ENCODE results near the gene KNG1.
"Not testable (repeated sequence)": the region's sequence is repeated elsewhere in the genome, so short reads cannot be mapped to it uniquely, and the experiment has no call there.

The KNG1 gene

GRCh38 chr3:186682812-186683211, 34.3 kb upstream of the KNG1 start:
- no peak overlapping the region for H4K8ac ChIP-seq (ENCODE audit: low read length)
- H2BK120ac ChIP-seq (ENCODE audit: low read depth, low read length): no peak overlapping the region
- no peak for DNase-seq
- no peak overlapping the region for H3K4me2 ChIP-seq (ENCODE audit: low read length, poor library complexity, severe bottlenecking)
- H3K23ac ChIP-seq (ENCODE audit: low read length in 2 of 2): no peak overlapping the region
- H3K79me1 ChIP-seq (replicated peaks; ENCODE audit: low read length, poor library complexity, severe bottlenecking): no peaks in the 10 kb centered on the region
- WGBS: 58% methylated on average over 3 of the region's 3 CpGs
- peaks cover 7% of the 10 kb centered on the region for H3K9me3 ChIP-seq (ENCODE audit: control insufficient read depth, low read length)
- no peak overlapping the region for H4K91ac ChIP-seq (ENCODE audit: low read length)
- H3K18ac ChIP-seq (ENCODE audit: low read depth in 1 of 2, low read length in 2 of 2): no peak overlapping the region
- no peaks in the 10 kb centered on the region for H3K4me1 ChIP-seq (ENCODE audit: control insufficient read depth, insufficient read depth, low read depth, low read length)
- H2BK15ac ChIP-seq (ENCODE audit: low read depth, poor library complexity, severe bottlenecking): no peak overlapping the region
- H2AFZ ChIP-seq (ENCODE audit: low read depth, low read length): no peak overlapping the region
- H3K27ac ChIP-seq (ENCODE audit: low read length, poor library complexity, severe bottlenecking): no peak overlapping the region
- no peak overlapping the region for H2BK12ac ChIP-seq (ENCODE audit: low read length in 2 of 2)
- no peak overlapping the region for H3K4ac ChIP-seq (ENCODE audit: low read depth in 1 of 2, low read length in 2 of 2)
- H3K4me3 ChIP-seq (ENCODE audit: insufficient read depth in 1 of 2, low read depth in 1 of 2, low read length in 2 of 2): no peak overlapping the region
- no peak overlapping the region for H3K14ac ChIP-seq (ENCODE audit: low read length in 2 of 2)
- H3K36me3 ChIP-seq (ENCODE audit: control insufficient read depth in 1 of 2, insufficient read depth in 2 of 2, low read depth in 1 of 2, low read length in 2 of 2): no peaks in the 10 kb centered on the region
- no peak overlapping the region for H2BK5ac ChIP-seq (ENCODE audit: low read depth, low read length, poor library complexity, severe bottlenecking)
- peaks cover 35 to 47% of the 10 kb centered on the region in 2 experiments for H3K27me3 ChIP-seq (ENCODE audit: control insufficient read depth in 1 of 2, insufficient read depth in 1 of 2, low read length in 2 of 2)
- no peak overlapping the region for H3K9ac ChIP-seq (ENCODE audit: low read length)
- H2AK5ac ChIP-seq (ENCODE audit: low read length, severe bottlenecking): no peak overlapping the region

- H2BK5ac ChIP-seq (ENCODE audit: low read depth, low read length, poor library complexity, severe bottlenecking): no peak overlapping the region
- no peak overlapping the region for H2AFZ ChIP-seq (ENCODE audit: low read depth, low read length)
- H3K4ac ChIP-seq (ENCODE audit: low read depth in 1 of 2, low read length in 2 of 2): no peak overlapping the region
- no peak overlapping the region for H3K18ac ChIP-seq (ENCODE audit: low read depth in 1 of 2, low read length in 2 of 2)
- H3K4me3 ChIP-seq (ENCODE audit: insufficient read depth in 1 of 2, low read depth in 1 of 2, low read length in 2 of 2): no peak overlapping the region
- H3K36me3 ChIP-seq (ENCODE audit: control insufficient read depth in 1 of 2, insufficient read depth in 2 of 2, low read depth in 1 of 2, low read length in 2 of 2): no peaks in the 10 kb centered on the region
- no peak overlapping the region for H2BK15ac ChIP-seq (ENCODE audit: low read depth, poor library complexity, severe bottlenecking)
- H3K9ac ChIP-seq (ENCODE audit: low read length): no peak overlapping the region
- H3K14ac ChIP-seq (ENCODE audit: low read length in 2 of 2): no peak overlapping the region
- H3K23ac ChIP-seq (ENCODE audit: low read length in 2 of 2): no peak overlapping the region
- no peaks in the 10 kb centered on the region for H3K4me1 ChIP-seq (ENCODE audit: control insufficient read depth, insufficient read depth, low read depth, low read length)
- H3K4me2 ChIP-seq (ENCODE audit: low read length, poor library complexity, severe bottlenecking): no peak overlapping the region
- no peaks in the 10 kb centered on the region for H3K79me1 ChIP-seq (replicated peaks; ENCODE audit: low read length, poor library complexity, severe bottlenecking)
- no peak overlapping the region for H2AK5ac ChIP-seq (ENCODE audit: low read length, severe bottlenecking)
- no peak overlapping the region for H2BK120ac ChIP-seq (ENCODE audit: low read depth, low read length)
- no peak for DNase-seq
- H4K8ac ChIP-seq (ENCODE audit: low read length): no peak overlapping the region
- no peak overlapping the region for H2BK12ac ChIP-seq (ENCODE audit: low read length in 2 of 2)
- H3K27ac ChIP-seq (ENCODE audit: low read length, poor library complexity, severe bottlenecking): no peak overlapping the region
- H3K27me3 ChIP-seq (ENCODE audit: control insufficient read depth in 1 of 2, insufficient read depth in 1 of 2, low read length in 2 of 2): peaks cover 30 to 38% of the 10 kb centered on the region in 2 experiments
- H4K91ac ChIP-seq (ENCODE audit: low read length): no peak overlapping the region
- WGBS: 57% methylated on average over 3 of the region's 3 CpGs
- peaks cover 7% of the 10 kb centered on the region for H3K9me3 ChIP-seq (ENCODE audit: control insufficient read depth, low read length)
These were observed 33.2 kb upstream of the KNG1 start for GRCh38 chr3:186683979-186684378.

GRCh38 chr3:186686475-186686874, 30.7 kb upstream of the KNG1 start:
- H2AK5ac ChIP-seq (ENCODE audit: low read length, severe bottlenecking); H3K14ac ChIP-seq (ENCODE audit: low read length in 2 of 2); H3K36me3 ChIP-seq (ENCODE audit: control insufficient read depth in 1 of 2, insufficient read depth in 2 of 2, low read depth in 1 of 2, low read length in 2 of 2); H3K9me3 ChIP-seq (ENCODE audit: control insufficient read depth, low read length); DNase-seq; H4K91ac ChIP-seq (ENCODE audit: low read length); H3K23ac ChIP-seq (ENCODE audit: low read length in 2 of 2); H3K27ac ChIP-seq (ENCODE audit: low read length, poor library complexity, severe bottlenecking); H4K8ac ChIP-seq (ENCODE audit: low read length); H3K4me1 ChIP-seq (ENCODE audit: control insufficient read depth, insufficient read depth, low read depth, low read length); H3K9ac ChIP-seq (ENCODE audit: low read length); H2AFZ ChIP-seq (ENCODE audit: low read depth, low read length); H3K79me1 ChIP-seq (replicated peaks; ENCODE audit: low read length, poor library complexity, severe bottlenecking); H2BK15ac ChIP-seq (ENCODE audit: low read depth, poor library complexity, severe bottlenecking); H3K4me2 ChIP-seq (ENCODE audit: low read length, poor library complexity, severe bottlenecking); H2BK12ac ChIP-seq (ENCODE audit: low read length in 2 of 2); H3K4ac ChIP-seq (ENCODE audit: low read depth in 1 of 2, low read length in 2 of 2); H3K4me3 ChIP-seq (ENCODE audit: insufficient read depth in 1 of 2, low read depth in 1 of 2, low read length in 2 of 2); H3K18ac ChIP-seq (ENCODE audit: low read depth in 1 of 2, low read length in 2 of 2); H2BK5ac ChIP-seq (ENCODE audit: low read depth, low read length, poor library complexity, severe bottlenecking); H2BK120ac ChIP-seq (ENCODE audit: low read depth, low read length): not testable (repeated sequence)
- H3K27me3 ChIP-seq (ENCODE audit: control insufficient read depth in 1 of 2, insufficient read depth in 1 of 2, low read length in 2 of 2): peaks cover 21 to 27% of the 10 kb centered on the region in 2 experiments
- WGBS: 90% methylated on average over 2 of the region's 2 CpGs

- H2BK15ac ChIP-seq (ENCODE audit: low read depth, poor library complexity, severe bottlenecking): no peak overlapping the region
- H3K4me2 ChIP-seq (ENCODE audit: low read length, poor library complexity, severe bottlenecking): no peak overlapping the region
- H3K27ac ChIP-seq (ENCODE audit: low read length, poor library complexity, severe bottlenecking): no peak overlapping the region
- H3K23ac ChIP-seq (ENCODE audit: low read length in 2 of 2): no peak overlapping the region
- no peak overlapping the region for H2AK5ac ChIP-seq (ENCODE audit: low read length, severe bottlenecking)
- no peak overlapping the region for H2BK120ac ChIP-seq (ENCODE audit: low read depth, low read length)
- no peak overlapping the region for H4K91ac ChIP-seq (ENCODE audit: low read length)
- peaks cover 7% of the 10 kb centered on the region for H3K9me3 ChIP-seq (ENCODE audit: control insufficient read depth, low read length)
- no peak overlapping the region for H3K9ac ChIP-seq (ENCODE audit: low read length)
- 90% methylated on average over 8 of the region's 12 CpGs for WGBS
- H2BK12ac ChIP-seq (ENCODE audit: low read length in 2 of 2): no peak overlapping the region
- H3K79me1 ChIP-seq (replicated peaks; ENCODE audit: low read length, poor library complexity, severe bottlenecking): no peaks in the 10 kb centered on the region
- no peak for DNase-seq
- no peak overlapping the region for H3K14ac ChIP-seq (ENCODE audit: low read length in 2 of 2)
- no peak overlapping the region for H4K8ac ChIP-seq (ENCODE audit: low read length)
- H3K27me3 ChIP-seq (ENCODE audit: control insufficient read depth in 1 of 2, insufficient read depth in 1 of 2, low read length in 2 of 2): peaks cover 15 to 24% of the 10 kb centered on the region in 2 experiments
- no peak overlapping the region for H2BK5ac ChIP-seq (ENCODE audit: low read depth, low read length, poor library complexity, severe bottlenecking)
- H3K18ac ChIP-seq (ENCODE audit: low read depth in 1 of 2, low read length in 2 of 2): no peak overlapping the region
- H3K36me3 ChIP-seq (ENCODE audit: control insufficient read depth in 1 of 2, insufficient read depth in 2 of 2, low read depth in 1 of 2, low read length in 2 of 2): no peaks in the 10 kb centered on the region
- no peak overlapping the region for H3K4me3 ChIP-seq (ENCODE audit: insufficient read depth in 1 of 2, low read depth in 1 of 2, low read length in 2 of 2)
- no peak overlapping the region for H3K4ac ChIP-seq (ENCODE audit: low read depth in 1 of 2, low read length in 2 of 2)
- no peaks in the 10 kb centered on the region for H3K4me1 ChIP-seq (ENCODE audit: control insufficient read depth, insufficient read depth, low read depth, low read length)
- H2AFZ ChIP-seq (ENCODE audit: low read depth, low read length): no peak overlapping the region
These were observed 30.0 kb upstream of the KNG1 start for GRCh38 chr3:186687120-186687651.
